SHP77 treated with DMSO at 0.1 percent for 48 hours (cell line): ENCODE measurements around the gene ZNF880.
"Not testable (repeated sequence)": the region's sequence is repeated elsewhere in the genome, so short reads cannot be mapped to it uniquely, and the experiment has no call there.

Experiments used
- DNase-seq: peaks from one replicate; lab custom pipeline; 2025; lab: John Stamatoyannopoulos, UW

The ZNF880 gene

GRCh38 chr19:52369559-52370340 lies at the start of gene ZNF880:
Gene ZNF880, plus strand, starts transcription at chr19:52369923. Its CDS starts 43 bp downstream, at chr19:52369966.
- DNase-seq = peak; percentile 85

GRCh38 chr19:52322429-52322828 lies 47.3 kb upstream of the ZNF880 start:
- no peak for DNase-seq

GRCh38 chr19:52331757-52332156 lies 38.0 kb upstream of the ZNF880 start:
- no peak for DNase-seq

GRCh38 chr19:52335768-52336116 lies 34.0 kb upstream of the ZNF880 start:
- DNase-seq = no peak

- DNase-seq = peak; percentile 72
Measured at GRCh38 chr19:52336117-52336790, 33.5 kb upstream of the ZNF880 start, which contains the start of gene ZNF610. Gene ZNF610, plus strand, starts transcription at chr19:52336243. Its CDS starts 12,930 bp downstream, at chr19:52349173.

GRCh38 chr19:52336791-52337381 lies 32.8 kb upstream of the ZNF880 start:
- DNase-seq = no peak

GRCh38 chr19:52339022-52339421 lies 30.7 kb upstream of the ZNF880 start:
- not testable (repeated sequence) for DNase-seq

DNA sequence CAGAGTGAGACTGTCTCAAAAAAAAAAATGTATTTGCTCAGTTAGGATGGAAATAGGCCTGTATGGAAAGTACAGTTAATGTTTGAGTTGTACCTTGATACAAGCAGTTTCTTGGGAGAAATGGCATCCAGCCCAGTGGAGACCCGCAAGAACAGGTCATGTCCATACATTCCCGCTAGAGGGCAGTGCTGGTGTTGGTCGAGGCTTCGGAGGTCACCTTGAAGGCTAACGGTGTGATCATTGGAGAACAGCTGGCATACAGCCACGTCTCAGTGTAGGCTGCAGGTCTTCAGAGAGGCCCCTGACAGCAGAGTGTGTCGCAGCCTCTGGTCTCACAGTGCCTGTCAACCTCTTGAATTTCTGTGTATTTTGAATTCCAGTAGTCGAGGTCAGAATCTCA lies 26.2 kb upstream of the ZNF880 start:
- DNase-seq = peak; percentile 2

DNA sequence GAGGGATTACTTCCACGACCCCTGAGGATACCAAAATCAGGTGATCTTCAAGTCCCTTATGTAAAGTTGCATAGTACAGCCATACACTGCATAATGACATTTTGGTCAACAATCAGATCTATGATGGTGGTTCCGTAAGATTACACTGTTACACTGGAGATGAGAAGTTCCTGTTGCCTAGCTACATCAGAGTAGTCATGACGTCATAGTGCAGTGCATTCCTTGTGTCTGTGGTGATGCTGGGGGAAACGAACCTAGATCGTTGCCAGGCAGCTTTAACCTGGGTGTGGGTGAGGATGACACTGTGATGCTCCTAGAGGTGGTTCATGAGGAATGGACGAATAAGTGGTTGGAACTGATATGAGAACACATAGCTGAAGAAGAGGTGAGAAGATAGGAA lies 24.6 kb upstream of the ZNF880 start:
- no peak for DNase-seq

- DNase-seq = no peak
Measured at GRCh38 chr19:52351512-52351911, 18.2 kb upstream of the ZNF880 start.

- no peak for DNase-seq
Measured at GRCh38 chr19:52366414-52366824, 3.3 kb upstream of the ZNF880 start.

DNA sequence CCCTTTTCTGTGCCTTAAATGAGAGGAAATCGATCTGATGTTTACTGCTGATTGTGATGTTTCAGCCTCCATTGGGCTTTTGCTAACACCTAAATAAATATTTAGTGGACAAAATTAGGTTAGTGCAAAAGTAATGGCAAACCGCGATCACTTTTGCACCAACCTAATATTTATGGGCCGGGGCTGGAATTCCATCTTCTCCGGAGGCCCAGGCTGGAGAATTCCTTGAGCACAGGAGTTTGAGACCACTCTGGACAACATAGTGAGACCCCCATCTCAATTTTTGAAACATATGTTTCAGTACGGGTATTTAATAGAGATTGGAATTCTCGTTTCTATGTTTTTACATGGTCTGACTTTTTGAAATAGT lies 603 bp downstream of the ZNF880 start:
- no peak for DNase-seq

- DNase-seq = no peak
Measured at GRCh38 chr19:52391135-52391534, 21.4 kb downstream of the ZNF880 start.

DNA sequence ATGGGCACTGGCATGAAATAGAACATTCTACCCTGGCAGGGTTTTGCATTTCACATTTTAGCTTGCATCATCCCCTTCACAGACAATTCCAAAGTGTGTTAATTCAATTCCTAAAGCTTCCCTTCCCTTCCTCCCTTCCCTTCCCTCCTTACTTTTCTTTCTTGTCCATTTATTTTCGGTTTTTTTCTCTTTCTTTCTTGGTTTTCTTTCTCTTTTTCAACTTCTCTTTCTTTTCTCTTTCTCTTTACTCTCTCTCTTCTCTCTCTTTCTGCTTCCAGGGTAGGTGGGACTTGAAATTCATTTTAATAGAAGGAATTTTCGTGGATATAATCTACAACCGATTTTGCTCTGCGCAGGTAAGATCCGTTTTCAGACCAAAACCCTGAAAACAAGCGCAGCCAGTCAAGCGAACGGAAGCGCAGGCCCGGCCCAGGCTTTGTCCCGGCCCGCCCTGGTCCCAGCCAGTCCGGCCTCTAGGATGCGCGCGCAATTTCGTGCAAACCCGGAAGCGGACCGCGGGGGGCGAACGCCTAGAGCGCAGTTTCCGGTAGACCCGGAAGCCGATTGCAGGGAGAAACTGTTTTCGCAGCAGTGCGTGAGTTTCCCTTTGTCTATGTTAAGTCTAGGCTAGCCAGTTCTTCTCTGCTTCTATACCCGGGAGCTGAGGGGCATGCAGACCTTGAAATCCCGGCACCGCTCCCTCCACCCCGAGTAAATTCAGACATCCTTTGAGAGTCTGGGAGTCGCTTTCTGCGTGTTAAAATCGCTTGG lies 27.8 kb downstream of the ZNF880 start, which contains the start of gene ZNF528:
Gene ZNF528 (plus strand): TSS at position 540 of the 771 bp plus-strand sequence. CDS start 4,165 bp downstream, outside the sequence.
- peak; percentile 36 for DNase-seq

- DNase-seq = no peak
Measured at GRCh38 chr19:52398081-52398441, 28.3 kb downstream of the ZNF880 start.

GRCh38 chr19:52410276-52410675 lies 40.6 kb downstream of the ZNF880 start:
- no peak for DNase-seq

DNA sequence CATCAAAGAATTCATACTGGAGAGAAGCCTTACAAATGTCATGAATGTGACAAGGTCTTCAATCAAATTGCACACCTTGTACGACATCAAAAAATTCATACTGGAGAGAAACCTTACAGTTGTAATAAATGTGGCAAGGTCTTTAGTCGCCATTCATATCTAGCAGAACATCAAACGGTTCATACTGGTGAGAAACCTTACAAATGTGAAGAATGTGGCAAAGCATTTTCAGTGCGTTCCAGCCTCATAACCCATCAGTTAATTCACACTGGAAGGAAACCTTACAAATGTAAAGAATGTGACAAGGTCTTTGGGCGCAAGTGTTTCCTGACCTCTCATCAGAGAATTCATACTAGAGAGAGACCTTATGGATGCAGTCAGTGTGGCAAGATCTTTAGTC lies 46.0 kb downstream of the ZNF880 start:
- DNase-seq = no peak

DNA sequence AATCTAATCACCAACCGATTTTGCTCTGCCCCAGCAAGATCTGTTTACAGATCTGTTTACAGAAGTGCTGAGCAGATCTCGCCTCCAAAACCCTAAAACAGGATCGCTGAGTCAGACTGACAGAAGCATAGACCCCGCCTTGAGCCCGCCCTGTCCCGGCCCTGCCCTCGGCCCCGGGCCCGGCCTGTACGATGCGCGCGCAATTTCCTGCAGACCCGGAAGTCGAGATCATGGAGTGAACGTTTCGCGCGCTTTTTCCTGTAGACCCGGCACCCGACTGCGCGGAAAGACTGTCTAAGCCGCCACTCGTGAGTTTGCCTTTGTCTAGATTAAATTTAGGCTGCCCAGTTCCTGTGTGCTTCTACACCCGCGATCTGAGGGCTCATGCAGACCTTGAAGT lies 59.2 kb downstream of the ZNF880 start, which contains the start of gene ZNF534:
Gene ZNF534 (plus strand): TSS at position 212 of the 400 bp plus-strand sequence. CDS start 2,327 bp downstream, outside the sequence.
- DNase-seq = no peak
